SK-N-SH (cell line): Measurements from ENCODE around the gene EIF1. TPM values are rescaled to one million over a fixed set of nuclear protein-coding genes. Genes with fewer than 3 reads are reported as not detected.
A peak's percentile ranks its signal among the peaks of the same experiment; 100 is the strongest.

ENCODE experiments used
- CTCF ChIA-PET: fragments of 300-600, 350-600 bp; formaldehyde crosslinking; extraction: SDS; loops from one replicate; lab custom pipeline; 2021; lab: Yijun Ruan, JAX
- POLR2A ChIA-PET: fragments of 350-600 bp; sonication (Branson Sonifier 250); formaldehyde crosslinking; extraction: SDS; loops from one replicate; lab custom pipeline; 2020; ENCODE audit warnings: antibody characterized with exemption, inconsistent platforms; lab: Yijun Ruan, JAX
- DNase-seq: peaks from one replicate; pipeline ENCODE4 v3.0.0; 2012
- H2AFZ ChIP-seq: fragments of 200-600 bp; sonication (generic); 2 replicates; pipeline ENCODE4 v1.8.1; 2016; ENCODE audit warnings: antibody characterized with exemption, mild to moderate bottlenecking, low read depth
- H3F3A ChIP-seq: fragments of 200-600 bp; sonication (generic); replicated peaks from 2 replicates; pipeline ENCODE3; 2016; ENCODE audit warnings: antibody characterized with exemption, mild to moderate bottlenecking; ENCODE audit not compliant: insufficient read depth
- H3K27ac ChIP-seq, 2 experiments: fragments of 200-500 bp in 1 of 2; fragments of 200-600 bp in 1 of 2; sonication (Bioruptor generic) in 1 of 2; sonication (generic), shearing (Covaris generic) in 1 of 2; 2 replicates each; pipeline versions ENCODE4 v1.5.1 to v1.6.1; 2014 to 2016; ENCODE audit warnings: low read depth in 2 of 2, inconsistent platforms in 1 of 2, low read length in 1 of 2, mild to moderate bottlenecking in 1 of 2, mixed read lengths in 1 of 2
- H3K27me3 ChIP-seq: fragments of 200-600 bp; sonication (generic), shearing (Covaris generic); 2 replicates; pipeline ENCODE4 v1.6.1; 2016; ENCODE audit warnings: mixed run types; ENCODE audit not compliant: insufficient read depth
- H3K36me3 ChIP-seq, 2 experiments: fragments of 200-500 bp in 1 of 2; fragments of 200-600 bp in 1 of 2; sonication (Bioruptor generic) in 1 of 2; sonication (generic) in 1 of 2; replicated peaks in 1 of 2; 2 replicates each; pipeline versions ENCODE3 to v1.5.1; 2014 to 2016; ENCODE audit warnings: low read length in 1 of 2, mild to moderate bottlenecking in 1 of 2; ENCODE audit not compliant: insufficient read depth in 2 of 2, control insufficient read depth in 1 of 2
- H3K4me1 ChIP-seq, 2 experiments: fragments of 200-500 bp in 1 of 2; fragments of 200-600 bp in 1 of 2; sonication (Bioruptor generic) in 1 of 2; sonication (generic), shearing (Covaris generic) in 1 of 2; 2 replicates each; pipeline versions ENCODE4 v1.5.1 to v1.6.1; 2014 to 2016; ENCODE audit warnings: low read depth in 1 of 2, low read length in 1 of 2, mixed run types in 1 of 2; ENCODE audit not compliant: insufficient read depth in 2 of 2, control insufficient read depth in 1 of 2
- H3K4me2 ChIP-seq: fragments of 200-600 bp; sonication (generic), shearing (Covaris generic); 2 replicates; pipeline ENCODE4 v1.6.1; 2017; ENCODE audit warnings: mixed run types
- H3K4me3 ChIP-seq, 2 experiments: fragments of 200-500 bp in 1 of 2; fragments of 200-600 bp in 1 of 2; sonication (Bioruptor generic) in 1 of 2; sonication (generic), shearing (Covaris generic) in 1 of 2; 2 replicates each; pipeline versions ENCODE4 v1.5.1 to v1.8.1; 2014 to 2016; ENCODE audit warnings: low read depth in 2 of 2, inconsistent platforms in 1 of 2, low read length in 1 of 2, mild to moderate bottlenecking in 1 of 2, mixed read lengths in 1 of 2, moderate library complexity in 1 of 2
- H3K79me2 ChIP-seq: fragments of 200-600 bp; sonication (generic); 2 replicates; pipeline ENCODE4 v1.8.1; 2017; ENCODE audit warnings: mild to moderate bottlenecking; ENCODE audit not compliant: insufficient read depth
- H3K9ac ChIP-seq: fragments of 200-600 bp; sonication (generic); 2 replicates; pipeline ENCODE4 v1.6.1; 2017; ENCODE audit warnings: mixed run types
- H3K9me2 ChIP-seq: fragments of 200-600 bp; sonication (generic); 2 replicates; pipeline ENCODE4 v1.6.1; 2017; ENCODE audit warnings: mixed run types
- H3K9me3 ChIP-seq: fragments of 200-600 bp; sonication (generic); 2 replicates; pipeline ENCODE4 v1.6.1; 2017; ENCODE audit warnings: mixed run types, mild to moderate bottlenecking, moderate library complexity
- H4K20me1 ChIP-seq: fragments of 200-600 bp; sonication (generic); 2 replicates; pipeline ENCODE4 v1.6.1; 2017; ENCODE audit warnings: mild to moderate bottlenecking, mixed run types; ENCODE audit not compliant: insufficient read depth
- CTCF ChIP-seq: fragments of 200-600 bp; sonication (generic); IDR thresholded peaks from 2 replicates; pipeline ENCODE4 v1.6.1; 2017; ENCODE audit warnings: antibody characterized with exemption, mild to moderate bottlenecking, moderate library complexity
- ELF1 ChIP-seq: IDR thresholded peaks from 2 replicates; pipeline ENCODE4 v1.4.0; 2012
- FOSL2 ChIP-seq: IDR thresholded peaks from 2 replicates; pipeline ENCODE4 v1.4.0; 2012; ENCODE audit warnings: low read depth, mild to moderate bottlenecking, moderate library complexity, borderline replicate concordance
- NRF1 ChIP-seq: IDR thresholded peaks from 2 replicates; pipeline ENCODE4 v1.6.1; 2012; ENCODE audit warnings: low read depth, mild to moderate bottlenecking, low read length
- RAD21 ChIP-seq: IDR thresholded peaks from 2 replicates; pipeline ENCODE4 v1.6.1; 2012; ENCODE audit warnings: mild to moderate bottlenecking, low read length
- REST ChIP-seq: IDR thresholded peaks from 2 replicates; pipeline ENCODE4 v1.6.1; 2012; ENCODE audit warnings: mild to moderate bottlenecking, low read depth, low read length, moderate library complexity
- SMC3 ChIP-seq: IDR thresholded peaks from 2 replicates; pipeline ENCODE4 v1.6.1; 2012; ENCODE audit warnings: low read depth, low read length, improper control_type of control experiment
- TCF12 ChIP-seq: IDR thresholded peaks from 2 replicates; pipeline ENCODE4 v1.4.0; 2012
- USF1 ChIP-seq: IDR thresholded peaks from 2 replicates; pipeline ENCODE4 v1.4.0; 2012; ENCODE audit warnings: low read depth, borderline replicate concordance
- WGBS: methylation state at CpG from one replicate; pipeline ENCODE4 v1.1.6; 2017; ENCODE audit warnings: low lambda C conversion rate; 5-methylcytosine and 5-hydroxymethylcytosine counted together
- polyA plus RNA-seq, 3 experiments: library from polyadenylated mRNA; depleted of rRNA; stranded (reverse); fragments of >200 nt; gene quantifications; 2 replicates each; pipeline ENCODE4 v1.2.3, GENCODE V29; 2012

Gene EIF1
- polyA plus RNA-seq, 1 of the 3 experiments (the other 2 are of a cell fraction): 300 TPM

- H3K9me3 ChIP-seq: no peaks in the 10 kb centered on the region
- CTCF ChIA-PET: interaction anchor here (0.6 to 20.6 kb wide), 76 partner anchors 9 to 1153 kb away, joined by 3 to 646 read pairs (median 5); partner anchors contain the start of genes KRT14, KRT15, KRT17 and KRT34
- peak overlapping the region; percentile 82 for H3K4me2 ChIP-seq
- no peaks in the 10 kb centered on the region for H4K20me1 ChIP-seq
- H3K36me3 ChIP-seq: no peaks in the 10 kb centered on the region
- no peaks in the 10 kb centered on the region for H3K79me2 ChIP-seq
- H3K9ac ChIP-seq: no peak overlapping the region
- TF ChIP-seq ELF1 (no peak), RAD21 (peak; percentile 93), REST (no peak), NRF1 (peak; percentile 6; the same call in 1 of the 2 replicates), CTCF (peak; percentile 94), TCF12 (no peak), SMC3 (peak; percentile 90), FOSL2 (no peak), USF1 (no peak)
- H2AFZ ChIP-seq: peak overlapping the region; percentile 91
- WGBS: 2% methylated on average over 10 of the region's 22 CpGs
- H3F3A ChIP-seq: no peaks in the 10 kb centered on the region
- peak overlapping the region; percentile 36 to 49 for H3K4me3 ChIP-seq
- POLR2A ChIA-PET: interaction anchor here (0.6 to 1.3 kb wide), 2 partner anchors 26 to 99 kb away, joined by 3 to 4 read pairs; no protein-coding TSS in a partner anchor
- DNase-seq: peak; percentile 90
- H3K4me1 ChIP-seq: peaks cover 0 to 15% of the 10 kb centered on the region in 2 experiments; a peak in 1 of 4 replicates
- no peaks in the 10 kb centered on the region for H3K9me2 ChIP-seq
- no peak overlapping the region for H3K27ac ChIP-seq
- H3K27me3 ChIP-seq: no peaks in the 10 kb centered on the region
Measured at GRCh38 chr17:41647940-41648410, 40.7 kb upstream of the EIF1 start.
